NB4 (cell line): ENCODE measurements around the gene PLTP.

Experiments used
- MYC ChIP-seq: IDR thresholded peaks from 2 replicates; pipeline ENCODE4 v1.6.1; 2011; ENCODE audit warnings: low read depth, low read length
- POLR2A ChIP-seq: IDR thresholded peaks from 2 replicates; pipeline ENCODE4 v1.6.1; 2011; ENCODE audit warnings: mild to moderate bottlenecking; ENCODE audit not compliant: insufficient read length; ENCODE audit errors: extremely low read depth
- TF ChIP-seq, protein P1 (sequence below): IDR thresholded peaks from one replicate; pipeline ENCODE4 v1.5.1; 2012; ENCODE audit warnings: low read depth, low read length
- TF ChIP-seq, protein P2 (sequence below): IDR thresholded peaks from 2 replicates; pipeline ENCODE4 v1.6.1; 2011; ENCODE audit warnings: low read depth, low read length

- TF ChIP-seq POLR2A (no peak), MYC (no peak)
- TF ChIP-seq, protein P1, sequence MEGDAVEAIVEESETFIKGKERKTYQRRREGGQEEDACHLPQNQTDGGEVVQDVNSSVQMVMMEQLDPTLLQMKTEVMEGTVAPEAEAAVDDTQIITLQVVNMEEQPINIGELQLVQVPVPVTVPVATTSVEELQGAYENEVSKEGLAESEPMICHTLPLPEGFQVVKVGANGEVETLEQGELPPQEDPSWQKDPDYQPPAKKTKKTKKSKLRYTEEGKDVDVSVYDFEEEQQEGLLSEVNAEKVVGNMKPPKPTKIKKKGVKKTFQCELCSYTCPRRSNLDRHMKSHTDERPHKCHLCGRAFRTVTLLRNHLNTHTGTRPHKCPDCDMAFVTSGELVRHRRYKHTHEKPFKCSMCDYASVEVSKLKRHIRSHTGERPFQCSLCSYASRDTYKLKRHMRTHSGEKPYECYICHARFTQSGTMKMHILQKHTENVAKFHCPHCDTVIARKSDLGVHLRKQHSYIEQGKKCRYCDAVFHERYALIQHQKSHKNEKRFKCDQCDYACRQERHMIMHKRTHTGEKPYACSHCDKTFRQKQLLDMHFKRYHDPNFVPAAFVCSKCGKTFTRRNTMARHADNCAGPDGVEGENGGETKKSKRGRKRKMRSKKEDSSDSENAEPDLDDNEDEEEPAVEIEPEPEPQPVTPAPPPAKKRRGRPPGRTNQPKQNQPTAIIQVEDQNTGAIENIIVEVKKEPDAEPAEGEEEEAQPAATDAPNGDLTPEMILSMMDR = no peak
- TF ChIP-seq, protein P2, sequence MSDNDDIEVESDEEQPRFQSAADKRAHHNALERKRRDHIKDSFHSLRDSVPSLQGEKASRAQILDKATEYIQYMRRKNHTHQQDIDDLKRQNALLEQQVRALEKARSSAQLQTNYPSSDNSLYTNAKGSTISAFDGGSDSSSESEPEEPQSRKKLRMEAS = no peak
Measured at GRCh38 chr20:45918182-45918737, 6.3 kb upstream of the PLTP start.
